HL-60 (cell line): ENCODE results near the gene MYO3A.

Experiments
- DNase-seq, 2 experiments: peaks; one replicate each; pipeline ENCODE4 v3.0.0-alpha.2; 2010 to 2020; ENCODE audit warnings: low read depth in 1 of 2, low spot score in 1 of 2
- H3K27ac ChIP-seq: fragments of 250-450 bp; sonication (Bioruptor Pico); replicated peaks from 2 replicates; pipeline ENCODE4 v1.5.1; 2020; ENCODE audit warnings: mild to moderate bottlenecking, moderate library complexity
- H3K27me3 ChIP-seq: fragments of 250-450 bp; sonication (Bioruptor Pico); 2 replicates; pipeline ENCODE4 v1.5.1; 2021; ENCODE audit warnings: mild to moderate bottlenecking, moderate library complexity; ENCODE audit not compliant: insufficient read depth, poor library complexity, severe bottlenecking
- H3K4me3 ChIP-seq: replicated peaks from 2 replicates; pipeline ENCODE4 v1.5.1; 2011; ENCODE audit warnings: mild to moderate bottlenecking, control low read depth, low read length; ENCODE audit not compliant: insufficient read depth
- GABPA ChIP-seq: IDR thresholded peaks from 2 replicates; pipeline ENCODE4 v1.6.1; 2012; ENCODE audit warnings: low read depth
- POLR2AphosphoS5 ChIP-seq: IDR thresholded peaks from 2 replicates; pipeline ENCODE4 v1.6.1; 2012; ENCODE audit warnings: low read depth
- REST ChIP-seq: IDR thresholded peaks from 2 replicates; pipeline ENCODE4 v1.6.1; 2012; ENCODE audit warnings: low read depth; ENCODE audit not compliant: insufficient replicate concordance
- SPI1 ChIP-seq: IDR thresholded peaks from 2 replicates; pipeline ENCODE4 v1.6.1; 2012; ENCODE audit warnings: low read depth, mild to moderate bottlenecking, borderline replicate concordance
- TF ChIP-seq, protein P1 (sequence below): IDR thresholded peaks from one replicate; pipeline ENCODE4 v1.5.1; 2011; ENCODE audit warnings: low read length, control low read depth, inconsistent platforms; ENCODE audit not compliant: insufficient read depth

MYO3A gene

GRCh38 chr10:26235761-26236160 is 301.7 kb downstream of the MYO3A start:
- DNase-seq: no peak
- Histone ChIP-seq H3K4me3 (no peak overlapping the region), H3K27ac (no peak overlapping the region), H3K27me3 (no peaks in the 10 kb centered on the region)
- TF ChIP-seq REST (no peak), GABPA (no peak), SPI1 (no peak), POLR2AphosphoS5 (no peak)
- TF ChIP-seq, protein P1, sequence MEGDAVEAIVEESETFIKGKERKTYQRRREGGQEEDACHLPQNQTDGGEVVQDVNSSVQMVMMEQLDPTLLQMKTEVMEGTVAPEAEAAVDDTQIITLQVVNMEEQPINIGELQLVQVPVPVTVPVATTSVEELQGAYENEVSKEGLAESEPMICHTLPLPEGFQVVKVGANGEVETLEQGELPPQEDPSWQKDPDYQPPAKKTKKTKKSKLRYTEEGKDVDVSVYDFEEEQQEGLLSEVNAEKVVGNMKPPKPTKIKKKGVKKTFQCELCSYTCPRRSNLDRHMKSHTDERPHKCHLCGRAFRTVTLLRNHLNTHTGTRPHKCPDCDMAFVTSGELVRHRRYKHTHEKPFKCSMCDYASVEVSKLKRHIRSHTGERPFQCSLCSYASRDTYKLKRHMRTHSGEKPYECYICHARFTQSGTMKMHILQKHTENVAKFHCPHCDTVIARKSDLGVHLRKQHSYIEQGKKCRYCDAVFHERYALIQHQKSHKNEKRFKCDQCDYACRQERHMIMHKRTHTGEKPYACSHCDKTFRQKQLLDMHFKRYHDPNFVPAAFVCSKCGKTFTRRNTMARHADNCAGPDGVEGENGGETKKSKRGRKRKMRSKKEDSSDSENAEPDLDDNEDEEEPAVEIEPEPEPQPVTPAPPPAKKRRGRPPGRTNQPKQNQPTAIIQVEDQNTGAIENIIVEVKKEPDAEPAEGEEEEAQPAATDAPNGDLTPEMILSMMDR: no peak

DNA sequence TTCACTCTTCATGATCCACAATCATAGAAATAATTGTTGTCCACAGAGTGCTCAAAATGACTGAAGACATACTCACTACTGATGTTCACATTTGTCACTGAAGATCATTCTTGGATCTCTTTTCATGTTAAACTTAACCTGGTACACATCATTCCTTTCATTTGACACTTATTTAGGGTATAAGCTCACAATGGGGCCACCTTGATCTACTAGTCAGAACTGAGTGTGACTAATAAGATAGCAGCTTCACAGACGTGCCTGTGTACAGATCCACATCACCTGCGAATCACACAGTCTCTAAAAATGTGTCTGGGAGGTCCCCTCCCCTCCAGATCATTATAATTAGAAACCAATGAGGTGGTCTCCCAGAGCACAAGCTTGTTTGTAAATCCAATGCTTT is 304.3 kb downstream of the MYO3A start:
- no peak for TF ChIP-seq REST
- TF ChIP-seq SPI1: no peak
- TF ChIP-seq GABPA: no peak
- TF ChIP-seq, protein P1: no peak
- TF ChIP-seq POLR2AphosphoS5: no peak
- H3K27me3 ChIP-seq: no peaks in the 10 kb centered on the region
- no peak overlapping the region for H3K27ac ChIP-seq
- no peak for DNase-seq
- H3K4me3 ChIP-seq: no peak overlapping the region

DNA sequence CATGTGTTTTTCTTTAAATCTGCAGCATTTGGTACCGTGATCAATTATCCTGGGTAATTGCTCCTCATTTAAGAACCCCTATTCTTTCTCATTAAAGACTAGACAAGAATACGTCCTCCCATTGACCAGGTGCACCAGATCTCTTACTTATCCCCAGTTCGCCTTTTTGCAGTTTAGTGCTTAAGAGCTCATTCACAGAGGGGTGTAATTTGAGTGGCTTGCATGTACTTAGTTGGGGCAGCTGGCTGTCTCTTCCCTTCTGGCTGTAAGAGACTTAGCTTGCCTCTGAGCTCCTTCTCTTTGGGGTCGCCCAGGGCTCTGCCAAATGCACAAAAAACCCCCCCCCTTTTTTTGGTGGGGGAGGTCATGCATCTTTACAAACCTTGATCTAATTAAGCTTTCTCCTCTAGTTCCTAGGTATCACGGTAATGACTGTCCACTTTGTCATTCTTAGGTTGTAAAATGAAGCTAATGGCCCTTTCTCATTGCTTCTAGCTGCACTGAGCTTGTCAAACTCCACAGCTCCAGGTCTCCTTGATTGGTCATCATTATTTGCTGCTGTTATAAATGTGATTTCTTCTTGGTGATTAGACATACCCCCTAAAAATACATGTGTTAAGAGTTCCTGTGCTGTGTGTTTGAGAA is 308.8 kb downstream of the MYO3A start:
- no peak for DNase-seq
- H3K4me3 ChIP-seq: no peak overlapping the region
- H3K27ac ChIP-seq: no peak overlapping the region
- no peaks in the 10 kb centered on the region for H3K27me3 ChIP-seq
- no peak for TF ChIP-seq REST
- TF ChIP-seq, protein P1: no peak
- no peak for TF ChIP-seq GABPA
- no peak for TF ChIP-seq SPI1
- no peak for TF ChIP-seq POLR2AphosphoS5
